Sciatic nerve (tissue), 2 donors: ENCODE data around the gene DNASE1L3. TPM values are rescaled to one million over a fixed set of nuclear protein-coding genes. Genes with fewer than 3 reads are reported as not detected.
A peak's percentile ranks its signal among the peaks of the same experiment; 100 is the strongest.

Experiments used
- ATAC-seq: fragments of 200-7000 bp; cut with Tn5 transposase; one replicate; pipeline ENCODE4 v1.9.1; 2020; ENCODE audit warnings: mild to moderate bottlenecking, moderate library complexity
- DNase-seq: peaks from one replicate; pipeline ENCODE4 v3.0.0-alpha.2; 2020; ENCODE audit warnings: low spot score
- intact Hi-C: fragments of 100-400 bp; cut with DNase I; formaldehyde crosslinking; loops from one replicate; pipeline ENCODE4 v1.14.2; 2022
- total RNA-seq: library from RNA; stranded (reverse); fragmentation: NEBNext Ultra II Directional; extraction: Animal tissue kit (Norgen Biotek cat#: 25700); gene quantifications from one replicate; pipeline ENCODE4 v1.2.1, GENCODE V29; 2021
- donor health status: DM: no; HTN: no; CAD: no.
- donor health status: DM: no; HTN: no; CAD: no.

DNASE1L3 gene
- total RNA-seq, 1 donor from 2014 or later: 2.0 TPM

DNA sequence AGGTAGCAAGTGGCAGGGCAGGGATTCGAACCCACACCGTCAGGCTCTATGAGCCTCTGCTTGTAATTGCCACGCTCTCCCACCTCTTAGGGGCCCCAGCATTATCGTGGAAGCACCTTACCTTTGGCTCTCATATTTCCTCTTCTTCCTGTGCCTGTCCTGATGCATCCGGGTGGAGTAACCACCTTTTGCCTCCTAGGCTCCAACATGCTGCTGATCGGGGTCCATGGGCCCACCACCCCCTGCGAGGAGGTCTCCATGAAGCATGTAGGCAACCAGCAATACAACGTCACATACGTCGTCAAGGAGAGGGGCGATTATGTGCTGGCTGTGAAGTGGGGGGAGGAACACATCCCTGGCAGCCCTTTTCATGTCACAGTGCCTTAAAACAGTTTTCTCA is 40.4 kb downstream of the DNASE1L3 start:
- ATAC-seq (no peak), DNase-seq (no peak)
- intact Hi-C loops: no loop called here

DNA sequence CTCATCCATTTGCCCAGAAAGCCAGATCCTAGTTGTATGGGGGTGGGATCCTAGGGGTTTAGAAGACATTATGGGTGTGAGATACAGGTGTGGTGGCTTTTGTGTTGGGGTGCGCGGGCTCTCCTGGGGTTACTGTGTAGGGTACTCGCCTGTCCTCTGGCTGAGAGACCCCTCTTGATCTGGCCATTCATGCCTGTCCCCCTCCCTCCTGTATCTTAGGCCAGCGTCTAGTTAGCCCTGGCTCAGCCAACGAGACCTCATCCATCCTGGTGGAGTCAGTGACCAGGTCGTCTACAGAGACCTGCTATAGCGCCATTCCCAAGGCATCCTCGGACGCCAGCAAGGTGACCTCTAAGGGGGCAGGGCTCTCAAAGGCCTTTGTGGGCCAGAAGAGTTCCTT is 41.4 kb downstream of the DNASE1L3 start:
- ATAC-seq: no peak
- no peak for DNase-seq
- intact Hi-C loops: no loop called here

DNA sequence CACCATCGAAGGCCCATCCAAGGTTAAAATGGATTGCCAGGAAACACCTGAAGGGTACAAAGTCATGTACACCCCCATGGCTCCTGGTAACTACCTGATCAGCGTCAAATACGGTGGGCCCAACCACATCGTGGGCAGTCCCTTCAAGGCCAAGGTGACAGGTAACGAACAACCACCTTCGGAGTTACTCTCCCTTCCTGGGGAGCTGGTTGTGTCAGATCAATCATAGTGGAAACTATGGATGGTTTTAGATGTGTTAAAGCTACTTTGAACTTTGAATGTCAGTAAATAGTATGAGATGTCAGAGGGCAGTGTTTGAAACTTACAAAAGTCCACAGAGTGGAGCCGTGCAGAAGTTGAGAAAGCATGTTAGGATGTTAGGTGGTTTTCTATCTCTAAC is 42.3 kb downstream of the DNASE1L3 start:
- ATAC-seq: no peak
- DNase-seq: no peak
- intact Hi-C loops: no loop called here

DNA sequence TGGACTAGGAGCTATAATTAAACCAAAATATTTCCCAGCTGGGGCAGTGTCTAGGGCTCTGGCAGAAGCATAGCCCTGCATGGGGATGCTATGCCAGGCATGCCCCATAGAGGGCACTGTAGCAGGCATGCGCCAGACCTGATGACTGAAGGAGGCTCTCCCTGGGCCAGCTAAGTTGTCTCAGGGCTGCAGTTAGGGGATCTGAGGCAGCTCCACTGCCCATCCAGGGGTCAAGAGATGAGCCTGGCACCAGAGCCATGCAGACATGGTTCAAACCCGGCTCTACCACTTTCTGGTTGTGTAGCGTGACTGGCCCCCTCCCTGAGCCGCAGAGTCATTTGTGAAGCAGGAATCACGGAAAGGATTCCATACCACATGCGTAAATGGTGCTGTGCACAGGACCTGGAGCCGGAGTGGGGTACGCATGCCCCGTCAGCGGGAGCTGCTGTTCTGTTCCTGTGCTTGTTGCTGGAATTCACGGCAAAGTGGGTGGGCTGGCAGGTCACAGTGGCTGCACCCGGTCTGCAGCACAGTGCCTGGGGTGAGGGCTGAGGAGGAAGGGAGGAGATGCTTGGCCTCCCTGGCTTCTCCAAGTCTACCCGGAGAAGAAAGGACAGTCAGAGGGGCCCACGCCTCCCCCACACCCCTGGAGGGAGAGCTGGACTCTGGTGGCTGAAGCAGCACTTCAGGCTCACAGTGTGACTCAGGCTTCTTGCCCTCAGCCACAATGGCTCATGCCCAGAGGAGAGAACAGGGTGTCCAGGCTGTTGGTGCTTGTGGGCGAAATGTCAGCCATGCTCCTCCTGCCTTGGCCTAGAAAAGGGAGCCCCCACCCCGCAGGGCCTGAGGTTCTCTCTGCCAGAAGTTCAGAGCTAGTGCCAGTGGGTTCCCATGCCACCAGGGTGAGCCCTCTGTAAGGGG is 43.1 kb downstream of the DNASE1L3 start:
- intact Hi-C loops: no loop called here
- DNase-seq (peak; percentile 83), ATAC-seq (peak; percentile 63)

DNA sequence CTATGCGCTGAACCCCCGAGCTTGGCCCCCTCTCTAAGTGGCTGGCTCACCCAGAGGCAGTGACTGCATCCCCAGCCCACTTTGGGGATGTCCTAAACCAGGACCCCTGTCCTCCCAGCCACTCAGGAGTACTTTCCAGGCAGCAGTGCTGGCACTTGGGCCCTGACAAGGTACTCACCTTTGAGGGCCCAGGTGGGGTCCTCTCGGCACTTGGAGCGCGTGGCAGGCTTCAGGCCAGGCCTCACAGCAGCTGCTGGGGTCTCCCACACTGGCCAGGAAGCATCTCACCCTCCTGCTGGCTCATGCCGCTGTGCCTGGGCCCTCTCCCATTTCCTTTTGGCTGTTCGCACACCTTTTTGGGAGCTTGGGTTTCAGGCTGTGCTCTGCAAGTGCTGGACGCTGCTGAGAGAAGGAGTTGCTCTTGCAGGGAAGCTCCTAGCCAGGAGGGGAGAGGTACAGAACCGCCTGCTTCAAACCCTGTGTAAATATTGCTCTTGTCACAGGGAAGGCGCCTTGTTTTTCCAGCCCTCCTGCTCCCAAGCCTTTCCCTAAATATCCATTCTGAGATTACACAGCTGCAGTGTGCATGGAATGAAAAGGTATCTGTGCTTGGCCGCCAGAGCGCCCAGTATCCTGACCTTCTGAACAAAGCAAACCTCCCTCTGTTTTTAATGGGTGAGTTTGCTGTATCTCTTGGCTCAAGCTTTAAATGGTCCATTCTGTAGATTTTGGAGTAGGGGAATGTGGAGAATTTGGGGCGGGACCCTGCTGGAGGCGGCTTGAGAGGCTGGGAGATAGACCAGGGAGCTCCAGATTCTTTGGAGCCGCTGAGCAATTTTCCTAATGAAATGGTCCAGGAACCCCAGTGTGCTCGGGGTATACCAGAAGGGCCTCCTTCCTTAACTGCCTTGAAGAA is 45.6 kb downstream of the DNASE1L3 start:
- intact Hi-C loops: no loop called here
- ATAC-seq (peak; percentile 69), DNase-seq (no peak)

DNA sequence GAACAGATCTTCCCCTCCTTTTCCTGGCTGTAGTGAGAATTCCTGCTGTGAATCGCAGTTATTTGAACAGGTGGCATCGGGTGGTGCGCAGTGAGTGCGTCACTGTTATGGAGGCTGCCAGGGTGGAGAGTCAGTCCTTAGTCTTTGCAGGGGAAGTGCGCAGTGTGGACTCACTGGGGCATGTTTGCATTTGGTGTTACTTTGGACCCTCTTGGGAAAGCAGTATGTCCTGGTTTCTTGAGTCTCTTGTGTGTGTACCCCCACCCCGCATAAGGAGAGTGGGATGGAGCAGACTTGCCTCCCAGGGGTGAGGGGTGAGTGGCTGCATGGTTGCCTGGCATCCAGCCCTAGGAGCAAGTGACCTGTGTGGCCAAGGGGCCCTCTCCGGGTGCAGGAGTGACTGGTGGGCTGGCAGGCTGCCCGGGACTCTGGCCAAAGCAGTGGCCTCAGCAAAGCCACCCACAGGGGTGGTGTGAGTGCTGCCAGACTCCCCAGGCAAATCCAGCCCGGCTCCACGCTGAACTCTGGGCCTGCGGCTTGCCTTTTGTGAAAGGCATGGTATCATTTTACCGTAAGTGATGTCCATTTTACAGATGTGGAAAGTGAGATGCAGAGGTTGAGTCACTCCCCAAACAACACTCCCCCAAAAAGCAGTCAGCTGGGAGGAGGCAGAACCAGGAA is 46.4 kb downstream of the DNASE1L3 start:
- ATAC-seq: peak; percentile 16
- DNase-seq: peak; percentile 83
- intact Hi-C loops: no loop called here

DNA sequence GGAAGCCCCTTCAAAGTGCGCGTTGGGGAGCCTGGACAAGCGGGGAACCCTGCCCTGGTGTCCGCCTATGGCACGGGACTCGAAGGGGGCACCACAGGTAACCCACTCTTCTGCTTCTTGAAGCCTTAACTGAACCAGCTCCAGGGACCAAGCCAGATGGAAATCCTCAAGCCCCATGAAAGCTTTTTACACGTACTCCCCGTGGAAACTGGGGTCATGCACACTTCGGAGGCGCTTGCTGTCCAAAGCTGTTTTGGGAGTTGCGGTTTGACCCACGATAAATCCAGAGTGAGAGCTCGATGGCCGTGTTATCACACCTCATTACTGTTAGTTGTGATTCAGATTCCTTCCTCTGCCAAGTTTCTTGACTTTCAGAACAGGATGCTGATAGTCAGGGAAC is 47.5 kb downstream of the DNASE1L3 start:
- intact Hi-C loops: no loop called here
- no peak for DNase-seq
- no peak for ATAC-seq

DNA sequence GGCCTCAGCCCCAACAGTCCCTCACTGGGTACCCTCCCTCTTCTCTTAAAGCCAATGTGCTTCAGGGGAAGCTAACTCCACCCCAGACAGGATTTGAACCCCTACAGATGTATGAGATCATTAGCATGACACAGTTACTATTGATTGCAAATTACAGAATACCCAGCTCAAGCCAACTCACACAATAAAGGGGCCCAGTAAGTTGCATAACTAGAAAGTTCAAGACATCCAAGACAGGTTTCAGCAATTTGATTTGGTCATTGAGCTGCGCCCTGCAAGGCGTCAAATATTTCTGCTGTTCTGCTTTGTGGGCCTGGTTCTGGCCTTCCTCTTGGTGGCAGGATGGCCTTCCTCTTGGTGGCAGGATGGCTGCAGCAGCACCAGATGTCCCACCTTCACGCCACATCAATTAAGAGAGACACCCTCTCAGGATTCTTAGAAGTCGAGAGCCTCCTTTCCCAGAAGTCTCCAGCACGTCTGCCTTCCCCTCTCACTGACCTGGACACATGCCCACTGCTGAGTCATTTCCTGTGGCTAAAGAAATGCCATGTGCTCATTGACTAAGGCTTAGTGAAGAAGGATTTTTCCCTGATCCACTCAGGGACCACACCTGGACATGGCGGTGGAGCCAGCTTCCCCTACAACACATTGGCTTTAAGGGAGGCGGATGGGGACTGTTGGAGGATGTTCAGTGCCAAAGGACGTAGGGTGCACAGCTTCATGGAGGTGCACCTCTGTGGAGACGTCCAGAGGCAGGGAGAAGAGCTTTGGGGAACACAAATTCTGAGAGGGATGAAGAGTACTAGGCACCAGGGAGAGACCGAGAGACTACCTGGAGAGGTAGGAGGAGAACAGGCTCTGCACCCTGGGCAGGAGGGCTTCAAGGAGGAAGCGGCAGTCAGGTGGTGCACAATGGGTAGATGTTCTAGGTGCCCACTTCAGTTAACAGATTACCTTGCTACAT is 49.1 kb downstream of the DNASE1L3 start:
- DNase-seq (peak; percentile 89), ATAC-seq (peak; percentile 16)
- intact Hi-C loops: no loop called here

DNA sequence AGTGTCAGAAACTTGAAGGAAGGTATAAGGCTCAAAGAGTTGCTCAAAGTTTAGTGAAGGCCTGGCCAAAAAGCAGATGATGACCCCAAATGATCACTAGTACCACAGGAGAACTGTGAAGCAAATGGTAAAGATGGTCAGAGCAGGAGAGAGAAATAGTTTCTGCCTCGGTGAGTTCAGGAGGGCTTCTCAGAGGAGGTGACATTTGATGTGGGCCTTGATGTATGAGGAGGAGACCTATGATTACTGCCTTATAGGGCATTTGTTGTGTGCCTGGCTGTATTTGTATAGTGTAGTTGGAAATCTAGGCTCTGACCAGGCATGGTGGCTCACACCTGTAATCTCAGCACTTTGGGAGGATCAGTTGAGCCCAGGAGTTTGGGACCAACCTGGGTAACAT is 50.4 kb downstream of the DNASE1L3 start:
- no peak for ATAC-seq
- DNase-seq: no peak
- intact Hi-C loops: no loop called here

DNA sequence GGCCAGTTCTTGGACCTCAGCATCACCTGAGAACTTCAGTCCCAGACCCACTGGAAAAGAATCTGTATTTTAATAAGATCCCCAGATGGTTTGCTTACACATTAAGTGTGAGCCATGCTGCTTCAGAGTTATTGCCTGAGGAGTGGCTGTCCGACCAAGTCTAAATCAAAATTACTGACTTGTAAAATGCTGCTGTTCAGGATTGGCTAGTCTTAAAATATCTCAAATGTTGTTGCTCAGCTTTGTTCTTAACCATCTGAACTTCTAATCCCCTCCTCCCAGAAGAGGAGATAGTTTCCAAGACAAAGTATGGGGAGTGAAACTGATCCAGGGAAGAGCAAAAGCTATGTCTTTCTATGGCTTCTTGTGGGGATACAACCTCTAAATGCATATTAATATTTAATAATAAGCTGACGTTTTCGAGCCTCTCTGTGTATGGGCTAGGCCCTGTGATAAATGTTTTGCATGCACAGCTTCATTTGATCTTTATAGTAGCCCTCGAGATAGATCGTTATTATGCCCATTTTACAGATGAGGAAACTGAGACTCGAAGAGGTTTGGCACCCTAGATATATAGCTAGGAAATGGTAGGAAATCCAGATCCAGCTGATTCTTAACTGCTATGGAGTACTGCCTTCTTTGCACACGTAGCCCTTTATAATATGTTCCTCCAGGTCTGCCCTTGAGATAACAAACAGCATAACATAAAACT is 52.2 kb downstream of the DNASE1L3 start:
- no peak for ATAC-seq
- no peak for DNase-seq
- intact Hi-C loops: no loop called here

DNA sequence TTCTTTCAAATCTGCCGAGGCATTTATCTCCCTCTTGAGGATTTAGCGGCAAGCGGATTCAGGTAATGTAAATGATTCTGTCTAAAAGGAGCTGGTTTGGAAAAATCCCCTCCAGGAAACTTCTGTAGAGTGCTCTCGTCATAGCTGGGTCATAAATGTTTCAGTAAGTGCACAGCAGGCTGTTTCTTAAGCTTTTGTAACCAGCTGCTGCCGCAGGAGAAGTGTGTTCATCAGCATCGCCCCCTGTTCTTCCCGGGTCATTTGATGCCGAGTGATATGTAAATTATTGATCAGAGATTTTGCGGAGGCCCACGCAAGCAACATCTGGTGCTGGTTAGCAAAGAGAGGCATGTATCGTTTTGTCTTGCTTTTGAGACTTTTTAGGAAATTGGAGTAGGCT is 53.1 kb downstream of the DNASE1L3 start:
- DNase-seq (no peak), ATAC-seq (no peak)
- intact Hi-C loops: no loop called here

DNA sequence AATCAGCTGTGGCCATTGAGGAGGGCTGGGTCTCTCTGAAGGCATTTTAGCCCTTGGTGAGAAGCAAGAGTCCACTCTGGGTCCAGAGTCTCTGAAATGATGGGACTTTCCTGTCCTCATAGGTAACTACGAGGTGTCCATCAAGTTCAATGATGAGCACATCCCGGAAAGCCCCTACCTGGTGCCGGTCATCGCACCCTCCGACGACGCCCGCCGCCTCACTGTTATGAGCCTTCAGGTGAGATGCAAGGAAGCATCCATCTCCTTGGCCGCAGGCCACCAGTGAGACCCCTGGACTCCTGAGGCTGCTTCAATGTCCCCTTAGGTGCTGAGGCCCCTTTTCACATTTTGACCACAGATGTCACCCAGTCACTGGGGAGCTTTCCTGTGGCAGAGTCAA is 54.9 kb downstream of the DNASE1L3 start:
- ATAC-seq (no peak), DNase-seq (no peak)
- intact Hi-C loops: no loop called here

DNA sequence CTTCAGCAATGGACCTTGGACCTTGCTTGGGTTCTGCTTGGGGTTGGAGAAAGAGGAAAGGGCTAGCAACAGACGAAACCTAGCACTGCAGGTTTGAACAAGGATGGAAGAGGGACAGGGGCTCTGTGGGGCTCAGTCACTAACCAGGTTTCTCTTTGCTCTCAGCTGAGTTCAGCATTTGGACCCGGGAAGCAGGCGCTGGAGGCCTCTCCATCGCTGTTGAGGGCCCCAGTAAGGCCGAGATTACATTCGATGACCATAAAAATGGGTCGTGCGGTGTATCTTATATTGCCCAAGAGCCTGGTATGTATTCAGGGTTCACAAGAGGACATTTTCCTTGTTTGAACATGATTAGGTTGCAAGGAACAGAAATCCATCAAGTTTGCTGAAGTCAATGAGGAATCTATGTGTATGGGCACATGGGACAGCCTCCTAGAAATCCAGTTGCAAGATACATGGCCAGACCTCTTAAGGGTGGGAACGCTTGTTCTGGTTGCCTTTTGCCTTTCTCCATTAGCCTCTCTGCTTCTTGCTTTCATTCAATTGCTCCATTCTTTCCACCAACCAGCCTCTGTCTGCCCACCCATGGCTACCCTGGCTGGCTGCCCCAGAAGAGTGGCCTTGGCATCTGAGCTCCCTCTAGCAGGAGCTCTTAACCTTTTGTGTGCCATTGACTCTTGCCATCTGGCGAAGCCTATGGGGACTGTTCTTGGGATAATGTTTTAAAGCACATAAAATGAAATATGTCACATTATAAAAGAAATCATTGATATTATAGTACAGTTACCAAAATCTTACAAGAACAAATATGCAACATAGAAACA is 55.9 kb downstream of the DNASE1L3 start:
- DNase-seq (no peak), ATAC-seq (no peak)
- intact Hi-C loops: no loop called here

DNA sequence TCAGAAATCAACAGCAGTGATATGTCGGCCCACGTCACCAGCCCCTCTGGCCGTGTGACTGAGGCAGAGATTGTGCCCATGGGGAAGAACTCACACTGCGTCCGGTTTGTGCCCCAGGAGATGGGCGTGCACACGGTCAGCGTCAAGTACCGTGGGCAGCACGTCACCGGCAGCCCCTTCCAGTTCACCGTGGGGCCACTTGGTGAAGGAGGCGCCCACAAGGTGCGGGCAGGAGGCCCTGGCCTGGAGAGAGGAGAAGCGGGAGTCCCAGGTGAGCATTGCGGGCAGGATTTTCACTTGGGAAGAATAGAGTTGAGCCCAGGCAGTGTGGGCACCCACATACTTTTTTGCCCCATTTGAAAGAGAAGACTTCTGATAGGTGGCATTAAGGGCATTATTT is 57.4 kb downstream of the DNASE1L3 start:
- DNase-seq (no peak), ATAC-seq (no peak)
- intact Hi-C loops: no loop called here

DNA sequence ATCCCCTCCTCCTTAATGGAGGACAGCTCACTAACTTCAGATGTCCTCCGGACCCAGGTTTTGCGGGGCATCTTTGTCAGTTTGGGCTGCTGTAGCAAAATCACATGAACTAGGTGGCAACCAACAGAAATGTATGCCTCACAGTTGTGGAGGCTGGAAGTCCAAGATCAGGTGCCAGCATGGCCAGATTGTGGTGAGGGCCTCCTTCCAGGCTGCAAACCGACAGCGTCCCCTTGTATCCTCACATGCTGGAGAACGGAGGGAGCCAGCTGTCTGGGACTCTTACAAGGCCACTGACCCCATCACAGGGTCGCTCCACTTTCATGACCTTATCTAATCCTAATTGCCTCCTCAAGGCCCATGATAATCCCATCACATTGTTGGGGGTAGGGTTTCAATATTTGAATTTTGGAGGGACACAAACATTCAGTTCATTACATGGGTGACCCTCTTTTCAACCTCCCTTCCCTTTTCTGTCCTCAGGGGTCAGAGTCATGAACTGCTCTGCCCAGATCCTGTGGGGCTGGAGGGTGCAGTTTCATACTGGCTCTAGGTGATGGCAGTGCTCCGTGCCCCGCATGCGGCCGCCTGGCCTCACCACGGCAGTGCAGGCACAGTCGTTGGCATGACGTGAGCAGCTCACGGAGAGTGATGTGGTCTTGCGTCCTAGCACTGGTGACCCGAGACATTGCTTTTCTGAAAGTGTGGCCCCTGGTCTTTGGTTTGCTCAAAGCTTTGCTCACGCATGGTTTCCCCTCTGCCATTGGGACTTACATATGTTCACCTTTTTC is 58.4 kb downstream of the DNASE1L3 start:
- no peak for DNase-seq
- no peak for ATAC-seq
- intact Hi-C loops: no loop called here

DNA sequence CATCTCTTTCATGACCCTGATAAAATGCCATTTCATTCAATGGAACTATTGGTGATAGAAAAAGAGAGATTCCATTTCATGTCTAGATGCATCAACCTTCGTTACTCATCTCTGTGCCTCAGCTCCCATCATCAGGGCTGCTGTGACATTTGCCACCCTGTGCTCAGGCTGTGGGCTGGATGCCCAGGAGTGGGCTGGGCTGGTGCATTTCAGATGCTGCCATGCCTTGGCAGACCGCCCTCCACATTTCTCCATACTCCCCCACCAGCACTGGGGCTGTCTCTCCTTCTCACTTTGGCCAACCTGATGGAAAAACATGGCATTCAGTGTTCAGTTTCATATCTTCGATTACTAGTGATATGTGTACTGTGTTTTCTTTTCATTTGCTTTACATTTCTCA is 59.1 kb downstream of the DNASE1L3 start:
- DNase-seq: no peak
- peak; percentile 61 for ATAC-seq

More for the DNA sequence above, 59.1 kb downstream of the DNASE1L3 start:
- intact Hi-C loops: no loop called here
